GM12878 (cell line): ENCODE results near the gene REM2. TPM values are rescaled to one million over a fixed set of nuclear protein-coding genes. Genes with fewer than 3 reads are reported as not detected.

Experiments used
- ATAC-seq: fragments of 200-7000 bp; cut with Tn5 transposase; 3 replicates; pipeline ENCODE4 v1.9.1; 2020; ENCODE audit warnings: mild to moderate bottlenecking, moderate library complexity
- BruUV-seq: library from RNA; stranded (reverse); fragments of 400-500 nt; replicated peaks from 2 replicates; lab custom pipeline; 2021; lab: Mats Ljungman, UMichigan
- CTCF ChIA-PET: fragments of 300-600 bp; sonication (Branson Sonifier 250); formaldehyde crosslinking; extraction: SDS; loops from one replicate; lab custom pipeline; 2021; ENCODE audit warnings: inconsistent platforms; lab: Yijun Ruan, JAX
- POLR2A ChIA-PET: fragments of 350-600 bp; formaldehyde crosslinking; extraction: SDS; loops from one replicate; lab custom pipeline; 2021; ENCODE audit warnings: inconsistent platforms; lab: Charles Lee
- RAD21 ChIA-PET: fragments of 300-600 bp; sonication (Branson Sonifier 250); formaldehyde crosslinking; loops from one replicate; lab custom pipeline; 2023; ENCODE audit warnings: antibody characterized with exemption; ENCODE audit not compliant: unreplicated experiment; lab: Charles Lee
- SMC1A ChIA-PET: fragments of 300-600 bp; sonication (Branson Sonifier 250); formaldehyde crosslinking; loops from one replicate; lab custom pipeline; 2023; ENCODE audit not compliant: unreplicated experiment, uncharacterized antibody; lab: Charles Lee
- DNase-seq: peaks from one replicate; pipeline ENCODE4 v3.0.0-alpha.2; 2011; ENCODE audit warnings: low read depth, low spot score
- FAIRE-seq: peaks from 3 replicates; lab custom pipeline; 2011; peaks lifted over from hg19 to GRCh38; lab: Jason Lieb, UNC
- H2AFZ ChIP-seq: 2 replicates; pipeline ENCODE4 v1.6.0; 2011; ENCODE audit warnings: low read depth, low read length, control low read depth; ENCODE audit not compliant: control insufficient read depth
- H3K27ac ChIP-seq: 2 replicates; pipeline ENCODE4 v1.5.1; 2011; ENCODE audit warnings: control low read depth; ENCODE audit not compliant: control insufficient read depth, insufficient read depth
- H3K27me3 ChIP-seq, 2 experiments: replicated peaks in 1 of 2; 2 replicates each; pipeline versions ENCODE4 v1.6.0 to v1.6.1; 2011; ENCODE audit warnings: low read length in 1 of 2; ENCODE audit not compliant: control insufficient read depth in 2 of 2, insufficient read depth in 2 of 2
- H3K36me3 ChIP-seq, 2 experiments: 2 replicates each; pipeline ENCODE4 v1.5.1; 2011; ENCODE audit warnings: low read length in 1 of 2; ENCODE audit not compliant: control insufficient read depth in 2 of 2, insufficient read depth in 2 of 2
- H3K4me1 ChIP-seq: 2 replicates; pipeline ENCODE4 v1.6.1; 2011; ENCODE audit warnings: mild to moderate bottlenecking, low read length, moderate library complexity, mixed read lengths; ENCODE audit not compliant: control insufficient read depth, insufficient read depth
- H3K4me2 ChIP-seq: 2 replicates; pipeline ENCODE4 v1.6.0; 2011; ENCODE audit warnings: control low read depth; ENCODE audit not compliant: control insufficient read depth, insufficient read depth
- H3K4me3 ChIP-seq: fragments of 200-600 bp; sonication (generic); 2 replicates; pipeline ENCODE4 v1.5.1; 2016
- H3K79me2 ChIP-seq: 2 replicates; pipeline ENCODE4 v1.6.0; 2011; ENCODE audit warnings: low read length; ENCODE audit not compliant: control insufficient read depth, insufficient read depth
- H3K9ac ChIP-seq: 2 replicates; pipeline ENCODE4 v1.8.0; 2011; ENCODE audit warnings: low read length, control low read depth, mixed read lengths; ENCODE audit not compliant: control insufficient read depth, insufficient read depth
- H3K9me3 ChIP-seq: replicated peaks from 3 replicates; pipeline ENCODE4 v1.5.1; 2011; ENCODE audit warnings: mild to moderate bottlenecking, low read length; ENCODE audit not compliant: control insufficient read depth, insufficient read depth
- H4K20me1 ChIP-seq: 2 replicates; pipeline ENCODE4 v1.6.0; 2011; ENCODE audit not compliant: control insufficient read depth, insufficient read depth
- HSF1 ChIP-seq: fragments of 150-350 bp; IDR thresholded peaks from 2 replicates; pipeline ENCODE4 v1.6.1; 2014; ENCODE audit warnings: mild to moderate bottlenecking, low read depth, low read length
- KAT2A ChIP-seq: conservative IDR thresholded peaks from 2 replicates; pipeline ENCODE4 v1.6.1; 2011; ENCODE audit warnings: low read depth, low read length; ENCODE audit not compliant: control insufficient read depth
- KLF5 ChIP-seq: fragments of 450-650 bp; IDR thresholded peaks from 2 replicates; pipeline ENCODE4 v1.6.1; 2014; ENCODE audit warnings: mild to moderate bottlenecking; ENCODE audit not compliant: partially characterized antibody
- MAX ChIP-seq: IDR thresholded peaks from 2 replicates; pipeline ENCODE4 v1.6.1; 2012; ENCODE audit warnings: low read depth, low read length, improper control_type of control experiment
- SIX5 ChIP-seq: IDR thresholded peaks from 2 replicates; pipeline ENCODE4 v1.6.1; 2011; ENCODE audit warnings: mild to moderate bottlenecking, low read depth, low read length, moderate library complexity; ENCODE audit not compliant: severe bottlenecking
- SUPT20H ChIP-seq: IDR thresholded peaks from 2 replicates; pipeline ENCODE4 v1.6.1; 2011; ENCODE audit warnings: low read depth, mild to moderate bottlenecking, low read length, moderate library complexity, borderline replicate concordance; ENCODE audit not compliant: control insufficient read depth
- ZBTB33 ChIP-seq: fragments of 450-650 bp; IDR thresholded peaks from 2 replicates; pipeline ENCODE4 v1.6.1; 2017; ENCODE audit warnings: mild to moderate bottlenecking
- ZNF217 ChIP-seq: fragments of 450-650 bp; IDR thresholded peaks from 2 replicates; pipeline ENCODE4 v1.6.1; 2017; ENCODE audit warnings: antibody characterized with exemption, mild to moderate bottlenecking
- ZNF622 ChIP-seq: fragments of 450-650 bp; IDR thresholded peaks from 2 replicates; pipeline ENCODE4 v1.6.1; 2017; ENCODE audit warnings: mild to moderate bottlenecking, inconsistent platforms
- WGBS: methylation state at CpG from one replicate; pipeline ENCODE4 v1.1.6; 2016; ENCODE audit warnings: low lambda C conversion rate; ENCODE audit not compliant: insufficient replicate concordance, insufficient coverage; ENCODE audit errors: missing lambda C conversion rate; 5-methylcytosine and 5-hydroxymethylcytosine counted together
- in situ Hi-C: fragments of 300-500 bp; cut with MboI; formaldehyde crosslinking; loops from 9 replicates; pipeline ENCODE4 v1.14.3; 2018; ENCODE audit warnings: mixed read lengths
- intact Hi-C: fragments of 100-400 bp; cut with micrococcal nuclease; formaldehyde crosslinking; loops from one replicate; pipeline ENCODE4 v1.14.2; 2022; ENCODE audit not compliant: unreplicated experiment
- polyA plus RNA-seq, 11 experiments: library from polyadenylated mRNA; depleted of rRNA in 4 of 11; unstranded in 6 of 11; stranded (reverse) in 5 of 11; fragments of >200 nt; fragmentation: Nextera tagmentation in 4 of 11; fragmentation: Illumina TruSeq in 1 of 11; extraction: Ambion mirVana in 4 of 11; extraction: Trizol in 1 of 11; gene quantifications; 1 replicate in 1 of 11; 2 replicates in 10 of 11; pipeline versions ENCODE4 v1.2.1 to v1.2.3, GENCODE V29; 2011 to 2016; ENCODE audit warnings: inconsistent platforms in 2 of 11, missing spikeins in 2 of 11, low read depth in 1 of 11
- total RNA-seq, 4 experiments: library from RNA; depleted of rRNA in 3 of 4; stranded (reverse); fragments of >200 nt in 3 of 4; fragmentation: Illumina TruSeq in 1 of 4; extraction: Trizol in 1 of 4; gene quantifications; 2 replicates each; pipeline versions ENCODE4 v1.2.1 to v1.2.3, GENCODE V29; 2013 to 2021
- TF ChIP-seq, protein P1 (sequence below), 3 experiments: IDR thresholded peaks in 2 of 3; conservative IDR thresholded peaks in 1 of 3; 2 replicates each; pipeline ENCODE4 v1.5.1; 2011; ENCODE audit warnings: low read depth in 3 of 3, low read length in 3 of 3, mild to moderate bottlenecking in 3 of 3, control low read depth in 2 of 3, moderate library complexity in 2 of 3, inconsistent platforms in 1 of 3, mixed read lengths in 1 of 3; ENCODE audit not compliant: control insufficient read depth in 2 of 3, insufficient read depth in 1 of 3; ENCODE audit errors: extremely low read depth in 1 of 3
- TF ChIP-seq, protein P2 (sequence below): fragments of 450-650 bp; formaldehyde crosslinking; IDR thresholded peaks from 2 replicates; pipeline ENCODE4 v1.4.0; 2020; ENCODE audit warnings: mild to moderate bottlenecking, moderate library complexity

Gene REM2
- total and polyA plus RNA-seq, 10 of the 15 experiments (the other 5 are each of a cell fraction or from before 2014, with no cell fraction given): 0.27 to 1.5 (median 0.83) TPM

DNA sequence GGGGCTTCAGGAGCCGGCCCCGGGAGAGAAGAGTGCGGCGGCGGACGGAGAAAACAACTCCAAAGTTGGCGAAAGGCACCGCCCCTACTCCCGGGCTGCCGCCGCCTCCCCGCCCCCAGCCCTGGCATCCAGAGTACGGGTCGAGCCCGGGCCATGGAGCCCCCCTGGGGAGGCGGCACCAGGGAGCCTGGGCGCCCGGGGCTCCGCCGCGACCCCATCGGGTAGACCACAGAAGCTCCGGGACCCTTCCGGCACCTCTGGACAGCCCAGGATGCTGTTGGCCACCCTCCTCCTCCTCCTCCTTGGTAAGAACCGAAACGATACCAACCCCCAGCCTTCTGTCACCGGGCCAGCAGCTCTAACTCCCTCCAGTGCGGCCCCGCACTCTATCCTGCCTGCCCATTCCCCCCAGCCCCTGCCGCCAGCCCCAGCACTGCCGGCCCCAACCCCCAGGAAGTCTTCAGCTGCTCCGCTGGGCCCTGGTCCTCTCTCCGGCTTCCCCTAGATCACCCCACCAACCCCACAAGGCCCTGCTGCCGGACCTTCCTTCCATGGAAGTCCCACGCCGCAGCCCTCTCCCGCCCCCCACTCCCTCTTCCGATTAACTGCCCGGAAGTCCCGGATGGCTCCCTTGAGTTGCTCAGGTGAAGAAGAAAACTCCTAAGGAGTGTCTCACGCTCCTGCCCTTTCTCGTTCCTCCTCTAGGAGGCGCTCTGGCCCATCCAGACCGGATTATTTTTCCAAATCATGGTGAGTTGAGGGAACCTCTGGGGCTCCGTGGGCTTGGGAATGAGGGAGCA, 10.8 kb upstream of the REM2 start:
- peaks cover 8% of the 10 kb centered on the region for H3K4me1 ChIP-seq
- peak; percentile 87 for FAIRE-seq
- peak overlapping the region; percentile 74 for H3K4me3 ChIP-seq
- peak; percentile 56 for ATAC-seq
- H3K9ac ChIP-seq: peak overlapping the region; percentile 90
- BruUV-seq: no TSS peak
- POLR2A ChIA-PET: interaction anchor here (0.9 to 3.9 kb wide), 8 partner anchors 12 to 48 kb away, joined by 3 to 45 read pairs (median 8); partner anchors contain the start of genes RBM23 and REM2
- peaks cover 20 to 21% of the 10 kb centered on the region in 2 experiments for H3K36me3 ChIP-seq
- no peaks in the 10 kb centered on the region for H3K9me3 ChIP-seq
- CTCF ChIA-PET: interaction anchor here (0.7 to 6.9 kb wide), 22 partner anchors 10 to 302 kb away, joined by 3 to 174 read pairs (median 6); partner anchors contain the start of genes HAUS4, MRPL52, OXA1L and PRMT5
- H3K27ac ChIP-seq: peak overlapping the region; percentile 93
- in situ Hi-C loops: no loop called here
- H3K4me2 ChIP-seq: peak overlapping the region; percentile 93
- H3K27me3 ChIP-seq: no peaks in the 10 kb centered on the region
- WGBS: 1% methylated on average over 38 of the region's 45 CpGs
- RAD21 ChIA-PET: interaction anchor here (0.5 to 6.4 kb wide), 21 partner anchors 10 to 321 kb away, joined by 3 to 56 read pairs (median 5); partner anchors contain the start of genes ABHD4 and RBM23
- H4K20me1 ChIP-seq: no peaks in the 10 kb centered on the region
- SMC1A ChIA-PET: interaction anchor here (0.8 to 4.9 kb wide), 12 partner anchors 13 to 134 kb away, joined by 3 to 110 read pairs (median 5); partner anchors contain the start of genes HAUS4, PRMT5, RBM23 and REM2
- DNase-seq: no peak
- H2AFZ ChIP-seq: peak overlapping the region; percentile 71
- H3K79me2 ChIP-seq: peaks cover 18% of the 10 kb centered on the region
- intact Hi-C loops: loop anchor here (1.0 to 5.0 kb wide), 2 partner anchors 28 to 45 kb away; partner anchors contain the start of gene RBM23
- TF ChIP-seq SIX5 (no peak), KAT2A (no peak), ZBTB33 (no peak), MAX (no peak), ZNF217 (no peak), HSF1 (no peak), KLF5 (no peak), SUPT20H (no peak), ZNF622 (no peak)
- TF ChIP-seq, protein P1, sequence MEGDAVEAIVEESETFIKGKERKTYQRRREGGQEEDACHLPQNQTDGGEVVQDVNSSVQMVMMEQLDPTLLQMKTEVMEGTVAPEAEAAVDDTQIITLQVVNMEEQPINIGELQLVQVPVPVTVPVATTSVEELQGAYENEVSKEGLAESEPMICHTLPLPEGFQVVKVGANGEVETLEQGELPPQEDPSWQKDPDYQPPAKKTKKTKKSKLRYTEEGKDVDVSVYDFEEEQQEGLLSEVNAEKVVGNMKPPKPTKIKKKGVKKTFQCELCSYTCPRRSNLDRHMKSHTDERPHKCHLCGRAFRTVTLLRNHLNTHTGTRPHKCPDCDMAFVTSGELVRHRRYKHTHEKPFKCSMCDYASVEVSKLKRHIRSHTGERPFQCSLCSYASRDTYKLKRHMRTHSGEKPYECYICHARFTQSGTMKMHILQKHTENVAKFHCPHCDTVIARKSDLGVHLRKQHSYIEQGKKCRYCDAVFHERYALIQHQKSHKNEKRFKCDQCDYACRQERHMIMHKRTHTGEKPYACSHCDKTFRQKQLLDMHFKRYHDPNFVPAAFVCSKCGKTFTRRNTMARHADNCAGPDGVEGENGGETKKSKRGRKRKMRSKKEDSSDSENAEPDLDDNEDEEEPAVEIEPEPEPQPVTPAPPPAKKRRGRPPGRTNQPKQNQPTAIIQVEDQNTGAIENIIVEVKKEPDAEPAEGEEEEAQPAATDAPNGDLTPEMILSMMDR (IDR thresholded peaks at IDR 0.05 in 2 of 3, conservative IDR thresholded peaks at IDR 0.05 in 1 of 3; ENCODE audit: control insufficient read depth in 2 of 3, extremely low read depth in 1 of 3, insufficient read depth in 1 of 3, low read depth in 3 of 3, low read length in 3 of 3): peak; percentile 95 to 98 (median 95)
- TF ChIP-seq, protein P2, sequence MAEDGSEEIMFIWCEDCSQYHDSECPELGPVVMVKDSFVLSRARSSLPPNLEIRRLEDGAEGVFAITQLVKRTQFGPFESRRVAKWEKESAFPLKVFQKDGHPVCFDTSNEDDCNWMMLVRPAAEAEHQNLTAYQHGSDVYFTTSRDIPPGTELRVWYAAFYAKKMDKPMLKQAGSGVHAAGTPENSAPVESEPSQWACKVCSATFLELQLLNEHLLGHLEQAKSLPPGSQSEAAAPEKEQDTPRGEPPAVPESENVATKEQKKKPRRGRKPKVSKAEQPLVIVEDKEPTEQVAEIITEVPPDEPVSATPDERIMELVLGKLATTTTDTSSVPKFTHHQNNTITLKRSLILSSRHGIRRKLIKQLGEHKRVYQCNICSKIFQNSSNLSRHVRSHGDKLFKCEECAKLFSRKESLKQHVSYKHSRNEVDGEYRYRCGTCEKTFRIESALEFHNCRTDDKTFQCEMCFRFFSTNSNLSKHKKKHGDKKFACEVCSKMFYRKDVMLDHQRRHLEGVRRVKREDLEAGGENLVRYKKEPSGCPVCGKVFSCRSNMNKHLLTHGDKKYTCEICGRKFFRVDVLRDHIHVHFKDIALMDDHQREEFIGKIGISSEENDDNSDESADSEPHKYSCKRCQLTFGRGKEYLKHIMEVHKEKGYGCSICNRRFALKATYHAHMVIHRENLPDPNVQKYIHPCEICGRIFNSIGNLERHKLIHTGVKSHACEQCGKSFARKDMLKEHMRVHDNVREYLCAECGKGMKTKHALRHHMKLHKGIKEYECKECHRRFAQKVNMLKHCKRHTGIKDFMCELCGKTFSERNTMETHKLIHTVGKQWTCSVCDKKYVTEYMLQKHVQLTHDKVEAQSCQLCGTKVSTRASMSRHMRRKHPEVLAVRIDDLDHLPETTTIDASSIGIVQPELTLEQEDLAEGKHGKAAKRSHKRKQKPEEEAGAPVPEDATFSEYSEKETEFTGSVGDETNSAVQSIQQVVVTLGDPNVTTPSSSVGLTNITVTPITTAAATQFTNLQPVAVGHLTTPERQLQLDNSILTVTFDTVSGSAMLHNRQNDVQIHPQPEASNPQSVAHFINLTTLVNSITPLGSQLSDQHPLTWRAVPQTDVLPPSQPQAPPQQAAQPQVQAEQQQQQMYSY (CRISPR knock-in tag): no peak
